ENCODE results near the gene CD69. TPM values are rescaled to one million over a fixed set of nuclear protein-coding genes. Genes with fewer than 3 reads are reported as not detected.
"Not testable (repeated sequence)": the region's sequence is repeated elsewhere in the genome, so short reads cannot be mapped to it uniquely, and the experiment has no call there.

Gene CD69
- total RNA-seq, 1 donor from 2014 or later = 1.6 TPM

DNA sequence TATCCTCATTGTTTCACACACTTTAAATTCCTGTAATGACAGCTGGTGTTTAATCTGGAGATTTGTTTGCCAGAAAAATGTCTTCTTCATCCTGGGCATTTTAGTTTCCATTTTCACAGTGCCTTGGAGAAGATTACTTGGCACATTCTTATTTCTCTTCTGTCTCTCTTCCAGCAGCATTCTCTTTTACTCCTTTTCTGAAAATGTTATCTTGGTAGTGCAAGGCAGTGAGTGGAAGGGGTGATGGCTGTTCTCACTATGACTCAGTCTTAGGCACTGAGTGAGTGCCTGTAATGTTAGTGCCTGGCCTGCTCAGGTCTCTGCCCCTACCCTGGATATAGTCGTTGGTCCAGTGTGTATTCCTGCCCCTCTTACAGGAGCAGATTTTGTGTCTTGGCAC lies 40.9 kb downstream of the CD69 start:
- Mint-ChIP-seq H3K36me3 (no peaks in the 10 kb centered on the region), H3K4me3 (no peak overlapping the region), H3K9me3 (no peaks in the 10 kb centered on the region), H3K27me3 (peaks cover 3% of the 10 kb centered on the region), H3K4me1 (ENCODE audit: unreplicated experiment) (no peaks in the 10 kb centered on the region), H3K27ac (no peak overlapping the region)
- no peak for TF ChIP-seq CTCF (conservative IDR thresholded peaks at IDR 0.05)
- no peak for DNase-seq (ENCODE audit: extremely low spot score, unreplicated experiment)

DNA sequence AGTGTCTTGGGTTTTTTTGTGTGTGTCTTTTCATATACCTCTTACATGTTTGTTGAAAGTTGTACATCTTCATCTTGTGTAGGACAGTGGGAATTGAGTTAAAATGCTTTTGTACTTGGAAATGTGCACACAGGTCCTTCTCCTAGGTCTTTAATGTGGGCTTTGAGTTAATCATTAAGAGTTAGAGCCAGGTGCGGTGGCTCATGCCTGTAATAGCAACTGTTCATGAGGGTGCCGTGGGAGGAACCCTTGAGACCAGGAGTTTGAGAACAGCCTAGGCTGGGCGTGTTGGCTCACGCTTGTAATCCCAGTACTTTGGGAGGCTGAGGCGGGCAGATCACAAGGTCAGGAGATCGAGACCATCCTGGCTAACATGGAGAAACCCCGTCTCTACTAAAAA lies 41.7 kb downstream of the CD69 start:
- Mint-ChIP-seq H3K36me3 (no peaks in the 10 kb centered on the region), H3K27me3 (peaks cover 3% of the 10 kb centered on the region), H3K4me1 (ENCODE audit: unreplicated experiment) (no peaks in the 10 kb centered on the region), H3K9me3 (no peaks in the 10 kb centered on the region), H3K4me3 (no peak overlapping the region), H3K27ac (no peak overlapping the region)
- DNase-seq (ENCODE audit: extremely low spot score, unreplicated experiment) = no peak
- TF ChIP-seq CTCF (conservative IDR thresholded peaks at IDR 0.05) = no peak

DNA sequence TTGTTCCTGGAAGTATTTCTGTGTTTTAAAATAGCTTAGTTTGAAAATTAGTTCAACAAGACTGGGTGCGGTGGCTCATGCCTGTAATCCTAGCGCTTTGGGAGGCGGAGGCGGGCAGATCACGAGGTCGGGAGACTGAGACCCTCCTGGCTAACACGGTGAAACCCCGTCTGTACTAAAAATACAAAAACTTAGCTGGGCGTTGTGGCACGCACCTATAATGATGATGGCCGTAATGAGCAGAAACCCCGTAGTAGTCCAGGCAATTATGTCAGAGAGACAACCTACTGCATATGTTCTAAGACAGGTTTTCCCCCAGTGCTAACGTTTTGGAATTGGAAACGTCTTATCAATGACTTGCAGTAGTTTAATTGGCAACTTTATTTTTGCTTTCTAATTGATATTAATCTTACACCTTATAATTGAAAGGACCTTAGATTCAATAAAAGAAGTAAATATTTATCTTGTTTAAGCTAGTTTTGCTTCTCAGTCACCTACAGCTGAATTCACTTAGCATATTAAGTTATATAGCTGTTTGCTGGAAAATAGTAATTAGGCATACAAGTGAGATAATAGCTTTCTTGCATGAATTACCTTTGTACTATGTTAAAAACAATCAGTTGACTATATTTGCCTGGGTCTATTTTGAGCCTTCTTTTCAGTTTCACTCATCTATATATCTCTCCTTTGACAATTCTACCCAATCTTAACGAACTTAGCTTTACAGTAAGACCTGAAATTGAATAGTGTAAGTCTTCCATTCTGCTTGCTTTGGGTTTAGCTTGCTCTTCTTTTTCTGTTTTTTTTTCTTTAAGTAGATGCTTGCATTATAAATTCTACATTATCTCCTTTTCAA lies 43.4 kb downstream of the CD69 start:
- Mint-ChIP-seq H3K36me3 (no peaks in the 10 kb centered on the region), H3K9me3 (no peaks in the 10 kb centered on the region), H3K4me1 (ENCODE audit: unreplicated experiment) (no peaks in the 10 kb centered on the region), H3K27me3 (peaks cover 3% of the 10 kb centered on the region), H3K4me3 (no peak overlapping the region), H3K27ac (no peak overlapping the region)
- no peak for DNase-seq (ENCODE audit: extremely low spot score, unreplicated experiment)
- TF ChIP-seq CTCF (conservative IDR thresholded peaks at IDR 0.05) = no peak

GRCh38 chr12:9713032-9713558 lies 47.6 kb downstream of the CD69 start:
- not testable (repeated sequence) for H3K4me3 Mint-ChIP-seq; H3K27me3 Mint-ChIP-seq; DNase-seq (ENCODE audit: extremely low spot score, unreplicated experiment); H3K4me1 Mint-ChIP-seq (ENCODE audit: unreplicated experiment); H3K9me3 Mint-ChIP-seq; H3K36me3 Mint-ChIP-seq; H3K27ac Mint-ChIP-seq

GRCh38 chr12:9711664-9712063 lies 49.0 kb downstream of the CD69 start:
- Mint-ChIP-seq H3K4me3 (no peak overlapping the region), H3K9me3 (no peaks in the 10 kb centered on the region)

More at GRCh38 chr12:9711664-9712063, 49.0 kb downstream of the CD69 start:
- Mint-ChIP-seq H3K27ac (no peak overlapping the region), H3K27me3 (peaks cover 4% of the 10 kb centered on the region), H3K36me3 (no peaks in the 10 kb centered on the region), H3K4me1 (ENCODE audit: unreplicated experiment) (no peaks in the 10 kb centered on the region)
- no peak for DNase-seq (ENCODE audit: extremely low spot score, unreplicated experiment)
- TF ChIP-seq CTCF (conservative IDR thresholded peaks at IDR 0.05) = no peak

Measured in type B pancreatic cell (in vitro differentiated cells).